ENCODE measurements around the gene PDLIM5.
"Not testable (repeated sequence)": the region's sequence is repeated elsewhere in the genome, so short reads cannot be mapped to it uniquely, and the experiment has no call there.

The PDLIM5 gene

DNA sequence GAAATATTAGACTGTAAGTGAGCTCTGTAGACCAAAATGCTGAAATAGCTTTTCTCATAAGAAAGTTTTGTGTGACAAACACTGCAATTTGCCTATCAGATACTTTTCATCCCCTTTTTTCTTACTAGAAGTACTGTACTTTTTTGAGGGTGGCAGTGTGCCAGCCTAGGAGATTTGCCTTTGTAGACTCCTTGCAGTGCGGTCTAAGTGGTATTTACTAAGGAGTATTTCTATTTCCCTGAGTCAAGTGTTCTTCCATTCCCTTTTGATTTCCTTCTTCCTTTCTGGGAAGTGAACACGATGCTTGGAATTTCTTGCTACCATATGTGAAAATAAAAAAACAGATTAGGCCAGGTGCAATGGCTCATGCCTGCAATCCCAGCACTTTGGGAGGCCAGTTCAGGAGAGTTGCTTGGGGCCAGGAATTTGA is 34.6 kb downstream of the PDLIM5 start:
- in situ Hi-C loops (cut with MboI; ENCODE audit: low sequenced_read_pairs) = no loop called here

DNA sequence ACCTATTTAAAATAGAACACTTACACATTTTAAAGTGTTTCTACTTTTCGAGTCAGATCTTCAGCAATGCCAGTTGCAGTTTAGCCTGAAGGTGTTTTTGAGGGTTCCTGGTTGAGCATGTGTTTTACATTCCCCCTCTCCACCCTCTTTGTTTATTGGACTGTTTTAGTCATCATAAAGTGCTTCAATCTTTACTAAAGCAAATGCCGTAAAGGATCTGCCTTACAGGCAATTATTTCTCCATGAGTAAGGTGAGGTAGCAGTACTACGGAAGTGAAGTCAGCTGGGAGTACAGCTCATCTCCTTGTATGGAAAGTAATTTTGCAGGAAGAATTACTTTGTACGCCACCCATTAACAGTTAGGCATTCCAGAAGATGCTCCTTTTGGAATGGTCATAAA is 36.9 kb downstream of the PDLIM5 start:
- in situ Hi-C loops (cut with MboI; ENCODE audit: low sequenced_read_pairs) = no loop called here

DNA sequence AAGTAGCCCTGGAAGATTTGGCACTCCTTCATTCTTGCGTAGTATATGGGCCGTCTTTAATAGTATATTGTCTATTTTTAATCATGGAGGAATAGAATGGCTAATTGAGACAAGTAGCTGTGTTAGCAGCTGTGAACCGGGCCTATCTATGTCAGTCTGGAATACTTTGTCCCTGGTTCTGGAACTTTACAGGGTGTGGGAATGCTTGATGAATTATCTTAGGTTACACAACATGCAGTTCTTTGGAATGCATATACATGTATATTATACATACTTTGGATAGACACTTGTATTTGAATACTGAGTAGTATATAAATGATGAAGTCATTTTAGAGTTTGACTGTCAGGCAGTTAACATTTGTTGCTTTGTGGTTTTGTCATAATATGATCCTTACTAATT is 37.4 kb downstream of the PDLIM5 start:
- in situ Hi-C loops (cut with MboI; ENCODE audit: low sequenced_read_pairs) = no loop called here

DNA sequence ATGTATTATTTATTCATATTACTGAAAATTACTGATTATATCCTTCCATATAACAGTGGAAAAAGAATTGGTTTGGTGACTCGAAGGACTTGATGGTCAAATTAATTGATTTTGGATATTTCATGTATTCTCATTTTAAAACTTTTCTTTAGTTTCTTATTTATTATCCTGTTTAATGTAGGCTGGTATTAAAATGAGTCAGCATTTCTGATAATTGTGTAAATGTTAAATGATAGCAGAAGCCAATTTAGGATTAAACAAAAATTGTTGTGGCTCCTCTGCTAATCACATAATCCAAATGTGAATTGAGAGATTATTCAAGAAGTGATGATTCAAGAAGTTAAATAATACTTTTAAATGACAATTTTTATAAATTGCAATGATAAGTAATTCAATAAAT is 38.7 kb downstream of the PDLIM5 start:
- in situ Hi-C loops (cut with MboI; ENCODE audit: low sequenced_read_pairs) = no loop called here

DNA sequence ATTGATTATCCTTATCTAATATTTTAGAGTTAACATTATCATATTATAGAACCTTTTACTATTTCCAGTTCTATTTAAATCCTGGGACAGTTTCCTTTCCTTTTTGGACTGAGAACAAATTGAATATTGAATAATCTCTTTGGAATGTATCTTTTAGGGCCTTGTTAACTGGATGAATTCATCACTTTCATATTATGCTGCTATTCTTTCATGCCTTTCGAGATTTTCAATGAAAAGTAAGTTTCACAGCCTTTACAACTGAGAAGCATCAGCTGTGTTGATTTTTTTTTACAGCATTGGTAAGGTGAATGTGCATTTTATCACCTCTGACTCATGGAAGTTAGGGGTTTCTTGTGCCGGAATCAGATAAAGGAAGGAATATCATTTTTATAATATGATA is 39.6 kb downstream of the PDLIM5 start:
- in situ Hi-C loops (cut with MboI; ENCODE audit: low sequenced_read_pairs) = no loop called here

DNA sequence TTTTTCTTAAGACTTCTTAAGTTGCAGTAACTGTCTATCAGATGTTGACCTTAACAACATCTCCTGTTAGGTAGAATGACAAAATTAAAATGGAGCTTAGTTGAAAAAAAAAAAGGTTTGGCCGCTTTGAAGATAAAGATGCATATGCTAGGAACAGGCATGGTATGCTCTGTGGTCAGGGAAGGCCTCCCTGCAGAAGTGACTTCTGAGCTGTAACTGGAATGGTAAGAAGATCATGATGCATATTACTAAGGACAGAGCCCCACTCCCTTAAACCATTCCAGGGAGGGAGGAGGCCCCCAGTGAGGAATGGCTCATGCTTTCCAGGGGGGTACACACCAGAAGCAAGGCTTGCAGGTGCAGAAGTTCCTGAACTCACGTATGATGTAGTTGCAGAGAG is 43.7 kb downstream of the PDLIM5 start:
- in situ Hi-C loops (cut with MboI; ENCODE audit: low sequenced_read_pairs) = no loop called here

DNA sequence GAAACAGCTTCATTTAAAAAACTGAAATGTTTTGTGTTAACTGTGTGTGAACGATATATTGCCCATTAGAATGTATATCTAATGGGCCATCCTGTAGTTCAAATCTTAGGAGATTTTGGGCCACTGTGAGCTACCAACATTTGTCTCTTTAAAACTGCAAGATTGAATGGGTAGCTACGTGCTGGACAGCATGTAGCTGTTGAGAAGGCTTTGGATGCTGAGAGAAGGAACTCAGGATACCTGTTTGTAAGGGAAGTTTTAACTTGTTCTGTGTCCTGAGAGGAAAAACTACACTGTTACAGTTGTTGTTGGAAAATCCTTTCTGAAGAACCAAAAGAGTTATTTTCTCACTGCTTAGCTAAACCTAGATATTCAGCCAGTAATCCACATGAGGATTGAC is 45.9 kb downstream of the PDLIM5 start:
- in situ Hi-C loops (cut with MboI; ENCODE audit: low sequenced_read_pairs) = no loop called here

DNA sequence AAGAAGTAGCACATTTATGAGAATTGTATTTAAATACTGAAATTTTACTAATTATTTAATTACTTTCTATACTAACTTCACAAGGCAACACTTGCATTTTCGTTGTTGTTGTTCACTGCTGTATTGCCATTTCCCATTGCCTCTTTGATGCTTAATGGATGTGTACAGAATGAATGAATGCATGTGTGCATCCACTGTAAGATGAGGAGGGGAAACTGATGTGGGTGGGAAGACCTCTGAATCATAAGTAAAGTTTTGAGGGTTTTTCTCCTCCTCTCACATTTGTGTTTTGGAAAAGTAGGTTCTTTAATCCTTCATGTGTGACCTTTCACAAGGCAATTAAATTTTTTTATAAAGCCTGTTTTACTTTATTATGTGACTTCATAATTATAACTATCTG is 46.8 kb downstream of the PDLIM5 start:
- in situ Hi-C loops (cut with MboI; ENCODE audit: low sequenced_read_pairs) = no loop called here

DNA sequence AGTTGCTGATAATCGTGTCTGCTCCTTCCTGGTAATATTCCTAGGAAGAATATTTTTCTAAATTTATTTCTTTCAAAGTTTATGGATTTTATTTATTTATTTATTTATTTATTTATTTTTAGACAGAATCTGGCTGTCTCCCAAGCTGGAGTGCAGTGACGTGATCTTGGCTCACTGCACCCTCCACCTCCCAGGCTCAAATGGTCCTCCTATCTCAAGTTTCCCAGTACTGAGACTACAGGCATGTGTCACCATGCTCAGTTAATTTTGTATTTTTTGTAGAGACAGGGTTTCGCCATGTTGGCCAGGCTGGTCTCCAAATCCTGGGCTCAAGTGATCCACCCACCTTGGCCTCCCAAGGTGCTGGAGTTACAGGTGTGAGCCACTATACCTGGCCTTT is 48.9 kb downstream of the PDLIM5 start:
- in situ Hi-C loops (cut with MboI; ENCODE audit: low sequenced_read_pairs) = no loop called here

DNA sequence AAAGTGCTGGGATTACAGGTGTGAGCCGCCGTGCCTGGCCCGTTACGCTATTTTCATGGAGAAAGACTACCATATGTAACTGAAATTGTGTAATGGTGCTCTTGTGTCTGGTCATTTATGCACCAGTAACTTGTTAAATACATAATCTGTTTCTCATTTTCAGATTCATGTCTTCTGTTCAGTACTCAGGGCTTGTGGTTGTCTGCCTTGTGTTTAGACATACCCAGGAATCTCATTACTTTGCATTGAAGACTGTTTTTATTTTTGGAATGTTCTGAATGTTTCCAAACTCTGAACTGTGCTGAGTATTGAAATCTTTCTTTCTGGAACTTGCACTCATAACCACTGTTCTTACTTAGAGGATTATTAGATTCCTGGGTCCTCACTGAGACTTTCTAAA is 52.8 kb downstream of the PDLIM5 start:
- in situ Hi-C loops (cut with MboI; ENCODE audit: low sequenced_read_pairs) = no loop called here

DNA sequence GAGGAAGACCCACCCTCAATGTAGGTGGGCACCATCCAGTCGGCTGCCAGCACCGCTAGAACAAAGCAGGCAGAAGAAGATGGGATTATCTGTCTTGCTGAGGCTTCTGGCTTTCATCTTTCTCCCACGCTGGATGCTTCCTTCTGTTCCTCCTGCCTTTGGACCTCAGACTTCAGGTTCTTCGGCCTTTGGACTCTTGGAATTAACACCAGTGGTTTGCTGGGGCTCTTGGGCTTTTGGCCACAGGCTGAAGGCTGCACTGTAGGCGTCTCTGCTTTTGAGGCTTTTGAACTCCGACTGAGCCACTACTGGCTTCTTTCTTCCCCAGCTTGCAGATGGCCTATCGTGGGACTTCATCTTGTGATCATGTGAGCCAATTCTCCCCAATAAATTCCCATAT is 55.1 kb downstream of the PDLIM5 start:
- in situ Hi-C loops (cut with MboI; ENCODE audit: low sequenced_read_pairs) = no loop called here

DNA sequence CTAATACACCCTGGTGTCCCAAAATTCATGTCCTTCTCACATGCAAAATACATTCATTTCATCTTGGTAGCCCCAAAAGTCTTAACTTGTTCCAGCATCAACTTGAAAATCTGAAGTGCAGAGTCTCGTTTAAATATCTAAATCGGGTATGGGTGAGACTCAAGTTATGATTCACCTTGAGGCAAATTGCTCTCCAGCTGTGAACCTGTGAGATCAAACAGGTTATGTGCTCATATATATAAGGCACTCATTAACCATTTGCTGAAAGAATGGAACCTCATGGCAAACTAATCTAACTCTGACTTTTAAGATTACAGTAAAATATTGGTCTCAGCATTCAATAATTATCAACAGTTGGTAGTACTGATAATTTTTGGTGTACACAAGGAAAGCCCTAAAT is 55.5 kb downstream of the PDLIM5 start:
- in situ Hi-C loops (cut with MboI; ENCODE audit: low sequenced_read_pairs) = no loop called here

DNA sequence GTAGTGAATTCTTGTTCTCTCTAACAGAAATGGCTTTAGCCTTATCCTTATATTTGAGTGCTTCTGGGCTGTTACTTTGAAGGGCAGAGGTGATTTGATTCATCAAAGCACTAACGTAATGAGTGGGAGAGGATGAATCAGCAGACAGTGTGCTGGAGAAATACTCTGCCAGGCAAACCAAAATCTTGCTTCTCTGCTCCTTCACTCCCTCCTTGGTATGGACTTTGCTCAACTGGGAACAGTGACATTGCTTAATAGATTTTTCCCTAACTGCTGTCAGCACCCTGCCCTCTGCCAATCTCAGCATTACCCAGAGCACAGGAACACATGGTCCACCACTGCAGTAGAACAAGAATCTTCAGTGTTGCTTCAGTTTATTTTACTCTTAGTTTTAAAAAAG is 56.0 kb downstream of the PDLIM5 start:
- in situ Hi-C loops (cut with MboI; ENCODE audit: low sequenced_read_pairs) = no loop called here

DNA sequence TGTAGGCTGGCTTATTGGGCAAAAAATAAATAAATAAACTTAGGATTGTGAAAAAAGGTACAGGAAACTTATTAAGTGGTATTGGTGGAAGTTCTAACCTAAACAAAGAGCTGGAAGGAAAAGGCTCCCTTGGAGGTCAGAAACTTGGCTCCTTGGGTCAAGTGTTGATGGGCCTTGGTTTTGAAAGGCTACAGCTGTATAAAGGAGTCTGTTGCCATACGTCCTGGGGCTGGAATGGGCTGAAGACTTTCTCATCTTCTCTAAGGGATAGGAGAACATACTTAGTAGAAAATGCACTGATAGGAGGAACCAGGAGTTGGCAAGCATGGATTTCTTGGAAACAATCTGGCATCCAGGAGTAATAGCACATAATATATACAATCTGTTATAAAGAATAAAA is 56.6 kb downstream of the PDLIM5 start:
- in situ Hi-C loops (cut with MboI; ENCODE audit: low sequenced_read_pairs) = no loop called here

DNA sequence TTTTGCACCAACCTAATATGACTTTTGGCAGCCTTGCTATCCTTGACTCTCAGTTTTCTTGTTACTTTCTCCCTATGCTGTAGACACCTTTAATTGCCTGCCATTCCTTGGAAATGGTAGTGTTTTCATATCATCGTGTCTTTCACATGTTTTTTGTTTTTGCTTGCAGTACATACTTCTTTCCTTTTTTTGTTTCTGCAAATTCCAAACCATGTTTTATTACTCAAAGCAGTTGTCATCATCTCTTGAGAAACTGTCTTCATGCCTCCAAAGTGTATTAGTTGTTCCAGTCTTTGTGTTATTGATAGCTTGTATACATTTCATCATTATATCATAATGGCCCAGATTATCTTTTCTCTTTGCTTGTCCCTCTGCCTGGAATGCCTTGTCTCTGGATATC is 57.1 kb downstream of the PDLIM5 start:
- in situ Hi-C loops (cut with MboI; ENCODE audit: low sequenced_read_pairs) = no loop called here

DNA sequence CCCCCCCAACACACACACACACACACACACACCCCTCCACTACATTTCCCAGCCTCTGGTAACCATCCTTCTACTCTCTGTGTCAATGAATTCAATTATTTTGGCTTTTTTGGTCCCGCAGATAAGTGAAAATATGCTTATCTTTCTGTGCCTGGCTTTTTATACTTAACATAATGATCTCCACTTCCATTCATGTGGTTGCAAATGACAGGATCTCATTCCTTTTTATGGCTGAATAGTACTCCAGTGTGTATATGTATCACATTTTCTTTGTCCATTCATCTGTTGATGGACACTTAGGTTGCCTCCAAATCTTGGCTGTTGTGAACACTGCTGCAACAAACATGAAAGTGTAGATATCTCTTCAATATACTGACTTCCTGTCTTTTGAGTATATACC is 59.8 kb downstream of the PDLIM5 start:
- in situ Hi-C loops (cut with MboI; ENCODE audit: low sequenced_read_pairs) = no loop called here

DNA sequence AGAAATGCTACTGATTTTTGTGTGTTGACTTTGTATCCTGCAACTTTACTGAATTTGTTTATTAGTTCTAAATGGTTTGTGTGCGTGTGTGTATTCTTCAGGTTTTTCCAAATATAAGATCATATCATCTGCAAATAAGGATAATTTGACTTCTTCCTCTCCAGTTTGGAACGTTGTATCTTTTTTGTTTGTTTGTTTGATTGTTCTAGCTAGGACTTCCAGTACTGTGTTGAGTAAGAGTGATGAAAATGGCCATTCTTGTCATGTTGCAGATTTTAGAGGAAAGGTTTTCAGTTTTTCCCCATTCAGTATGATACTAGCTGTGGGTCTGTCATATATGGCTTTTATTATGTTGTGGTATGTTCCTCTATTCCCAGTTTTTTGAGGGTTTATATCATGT is 61.8 kb downstream of the PDLIM5 start:
- in situ Hi-C loops (cut with MboI; ENCODE audit: low sequenced_read_pairs) = not testable (repeated sequence)

DNA sequence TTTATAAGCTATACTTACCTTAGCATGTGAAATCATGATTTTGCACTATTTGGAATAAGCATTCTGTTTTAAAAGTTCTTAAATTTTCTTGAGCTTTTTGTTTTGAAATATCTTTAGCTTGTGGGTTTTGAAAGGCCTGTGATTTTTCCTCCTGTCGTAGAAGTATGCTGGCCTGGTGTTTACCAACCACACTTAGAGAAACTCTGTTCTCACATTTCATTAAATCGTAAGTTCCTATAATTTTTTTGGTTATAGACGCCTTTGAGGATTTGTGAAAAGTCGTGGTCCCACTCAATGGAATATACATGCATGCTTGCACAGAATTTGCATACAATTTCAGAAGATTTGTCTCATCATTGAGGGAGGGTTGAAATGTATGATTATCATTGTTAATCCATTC is 63.6 kb downstream of the PDLIM5 start:
- in situ Hi-C loops (cut with MboI; ENCODE audit: low sequenced_read_pairs) = no loop called here

DNA sequence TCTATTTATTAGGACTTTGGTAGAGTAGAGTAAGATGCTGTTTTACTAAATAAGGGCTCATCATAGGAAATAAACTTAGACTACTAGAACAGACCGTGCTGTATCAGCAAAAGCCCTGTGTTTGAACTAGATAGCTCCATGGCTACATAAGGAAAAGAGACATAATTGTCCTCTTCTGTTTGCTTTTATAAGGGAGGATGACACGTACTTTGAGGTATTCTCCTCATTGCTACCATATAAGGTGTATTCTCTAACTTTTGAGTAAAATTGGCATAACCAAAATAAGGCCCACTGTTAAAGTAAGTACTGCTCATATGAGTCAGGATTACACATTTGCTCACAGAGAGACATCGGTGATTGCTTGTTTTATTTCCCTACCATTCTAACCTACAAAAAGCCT is 64.3 kb downstream of the PDLIM5 start:
- in situ Hi-C loops (cut with MboI; ENCODE audit: low sequenced_read_pairs) = no loop called here

DNA sequence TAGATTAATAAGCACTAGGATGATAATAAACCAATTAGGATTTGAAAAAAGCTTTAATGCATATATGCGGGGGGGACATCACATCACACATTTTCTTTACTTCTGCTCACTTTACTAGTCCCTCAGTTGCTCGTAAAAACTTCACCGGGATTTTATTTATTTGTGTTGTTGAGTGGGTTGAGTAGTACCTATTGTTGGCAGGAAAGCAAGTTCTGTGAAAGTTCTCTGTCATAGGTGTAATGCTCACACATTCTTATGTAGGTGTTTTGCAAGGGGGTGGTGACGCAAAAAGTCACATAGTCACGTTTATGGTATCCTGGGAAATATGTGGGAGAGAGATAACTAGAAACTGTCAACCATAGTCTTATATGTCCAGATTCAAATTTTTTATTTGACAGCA is 65.3 kb downstream of the PDLIM5 start:
- in situ Hi-C loops (cut with MboI; ENCODE audit: low sequenced_read_pairs) = no loop called here

DNA sequence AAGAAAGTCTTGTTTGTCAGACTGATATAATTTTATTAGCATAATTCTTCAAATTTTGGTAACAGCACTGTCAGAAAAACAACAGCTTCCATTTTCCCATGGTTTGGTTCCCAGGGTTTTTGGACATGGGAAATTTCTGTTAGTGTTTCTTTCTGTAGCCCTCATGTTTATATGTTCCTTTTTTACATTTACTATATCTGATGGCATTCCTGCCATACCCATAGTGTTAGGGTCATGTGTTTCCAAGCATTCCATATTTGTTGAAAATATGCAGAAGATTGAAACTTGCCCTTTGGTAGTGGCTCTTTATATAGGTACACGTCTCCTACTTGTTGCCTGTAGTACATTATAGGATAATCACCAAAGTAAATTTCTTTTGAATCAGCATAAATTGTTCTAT is 65.8 kb downstream of the PDLIM5 start:
- in situ Hi-C loops (cut with MboI; ENCODE audit: low sequenced_read_pairs) = no loop called here

DNA sequence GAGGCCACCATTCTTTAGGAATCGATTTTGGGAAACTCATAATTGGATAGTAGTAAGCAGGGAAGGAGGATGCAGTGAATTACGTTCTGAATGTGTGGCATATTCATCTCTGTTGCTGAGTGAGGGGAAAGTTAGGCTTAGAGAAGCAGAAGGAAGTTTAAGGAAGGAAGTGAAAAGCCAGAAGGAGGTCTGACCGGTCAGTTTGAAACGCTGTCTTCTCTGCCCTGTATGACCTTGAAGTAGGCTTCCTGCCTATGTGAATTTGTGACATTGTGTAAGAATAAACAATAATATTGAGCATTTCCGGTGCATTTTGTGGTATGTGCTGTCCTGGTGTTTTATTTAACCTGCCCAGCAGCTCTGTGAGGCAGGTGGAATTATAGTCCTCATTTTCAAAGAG is 67.3 kb downstream of the PDLIM5 start:
- in situ Hi-C loops (cut with MboI; ENCODE audit: low sequenced_read_pairs) = no loop called here

DNA sequence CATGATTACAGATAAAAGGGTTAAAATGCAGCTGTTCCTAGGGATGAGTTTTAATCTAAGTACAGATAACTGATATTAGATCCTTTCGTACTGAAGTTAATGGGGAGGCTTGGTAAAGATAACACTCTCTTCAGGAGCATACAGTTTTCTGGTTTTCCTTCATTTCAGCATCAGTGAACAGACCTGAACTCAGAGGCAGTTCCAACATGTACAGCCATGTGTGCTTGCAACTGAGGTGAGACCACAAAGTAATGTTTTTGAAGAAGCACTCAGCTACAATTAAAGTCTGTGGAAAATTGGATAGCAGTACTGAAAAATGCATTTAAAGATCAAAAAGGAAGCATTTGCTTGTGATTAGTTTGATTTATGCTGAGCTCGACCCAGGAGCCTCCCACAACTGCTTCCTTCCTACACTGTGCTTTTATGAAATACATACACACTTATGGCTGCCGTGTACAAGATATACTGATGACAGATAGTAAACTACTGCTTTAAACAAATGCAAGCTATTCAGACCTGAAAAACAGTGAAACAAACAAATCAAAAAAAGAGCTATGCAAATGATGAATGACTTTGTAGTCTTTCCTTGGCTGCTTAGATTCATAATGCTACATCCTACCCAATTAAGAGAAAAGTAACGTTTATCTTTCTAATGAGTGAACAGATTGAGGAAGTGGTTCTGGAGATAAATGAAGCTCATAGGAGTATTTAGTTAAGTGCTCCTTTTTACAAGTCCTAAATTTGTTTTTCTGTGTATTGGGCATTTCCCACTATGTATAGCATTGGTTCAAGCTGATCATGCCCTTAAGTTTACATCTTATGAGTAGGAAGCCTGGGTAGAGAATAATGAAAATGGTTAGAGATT is 68.4 kb downstream of the PDLIM5 start:
- in situ Hi-C loops (cut with MboI; ENCODE audit: low sequenced_read_pairs) = no loop called here
